Measurements from ENCODE around the gene ZFYVE21. TPM values are rescaled to one million over a fixed set of nuclear protein-coding genes. Genes with fewer than 3 reads are reported as not detected.

ZFYVE21 gene
- total RNA-seq, 1 experiment from 2014 or later: 31.3 TPM

- no peak overlapping the region for H2AFZ ChIP-seq (ENCODE audit: low read depth, low read length, poor library complexity, severe bottlenecking)
- intact Hi-C loops (cut with micrococcal nuclease): no loop called here
- no peak overlapping the region for H3K4me2 ChIP-seq (ENCODE audit: low read length)
- H3K36me3 ChIP-seq (ENCODE audit: control insufficient read depth in 1 of 2, insufficient read depth in 2 of 2, low read length in 2 of 2): peaks cover 10 to 42% of the 10 kb centered on the region in 2 experiments; a peak in 3 of 4 replicates
- DNase-seq (ENCODE audit: low read depth, low spot score) (no peak), ATAC-seq (no peak)
- CTCF ChIA-PET: no interaction called here
- no peaks in the 10 kb centered on the region for H3K4me1 ChIP-seq (ENCODE audit: control insufficient read depth in 1 of 2, insufficient read depth in 2 of 2, low read length in 2 of 2)
- no peaks in the 10 kb centered on the region for H3K9me3 ChIP-seq (ENCODE audit: control insufficient read depth in 1 of 2, insufficient read depth in 1 of 2, low read depth in 1 of 2, low read length in 2 of 2)
- peaks cover 3% of the 10 kb centered on the region; the same call in 1 of the 2 replicates for H4K20me1 ChIP-seq (ENCODE audit: insufficient read depth)
- POLR2A ChIA-PET: no interaction called here
- no peak for TF ChIP-seq ZNF274 (IDR thresholded peaks at IDR 0.05; ENCODE audit: low read depth, low read length)
- TF ChIP-seq POLR2AphosphoS5 (IDR thresholded peaks at IDR 0.05; ENCODE audit: low read depth, low read length): 0 out of 2 replicates have a peak, but pooled peaks have one; percentile 17
- no peak overlapping the region for H3K9ac ChIP-seq (ENCODE audit: low read length)
- no peaks in the 10 kb centered on the region; the same call in 1 of the 2 replicates for H3K79me2 ChIP-seq (ENCODE audit: insufficient read depth, low read length)
- TSS peak; percentile 32 for BruUV-seq (replicated peaks)
- no peaks in the 10 kb centered on the region for H3K9me2 ChIP-seq (ENCODE audit: insufficient read depth)
- H3K27me3 ChIP-seq (ENCODE audit: insufficient read depth, low read length): no peaks in the 10 kb centered on the region
- RAD21 ChIA-PET (ENCODE audit: low non-redundant PET in 1 of 2, low total read pairs in 2 of 2, uncharacterized antibody in 2 of 2, unreplicated experiment in 2 of 2): no interaction called here
- no peak overlapping the region for H3K4me3 ChIP-seq (replicated peaks in 1 of 2; ENCODE audit: low read depth in 1 of 2, low read length in 2 of 2)
- no peak overlapping the region for H3K27ac ChIP-seq (ENCODE audit: low read depth, low read length)
These were observed 11.9 kb upstream of the ZFYVE21 start for GRCh38 chr14:103703433-103704385.

GRCh38 chr14:103704708-103705107, 10.9 kb upstream of the ZFYVE21 start:
- H3K36me3 ChIP-seq (ENCODE audit: control insufficient read depth in 1 of 2, insufficient read depth in 2 of 2, low read length in 2 of 2): peaks cover 10 to 48% of the 10 kb centered on the region in 2 experiments; a peak in 3 of 4 replicates
- H3K4me2 ChIP-seq (ENCODE audit: low read length): no peak overlapping the region
- DNase-seq (ENCODE audit: low read depth, low spot score) (no peak), ATAC-seq (no peak)
- no peaks in the 10 kb centered on the region for H3K9me3 ChIP-seq (ENCODE audit: control insufficient read depth in 1 of 2, insufficient read depth in 1 of 2, low read depth in 1 of 2, low read length in 2 of 2)
- H3K27me3 ChIP-seq (ENCODE audit: insufficient read depth, low read length): no peaks in the 10 kb centered on the region
- ChIA-PET RAD21 (ENCODE audit: low non-redundant PET in 1 of 2, low total read pairs in 2 of 2, uncharacterized antibody in 2 of 2, unreplicated experiment in 2 of 2) (no interaction called here), POLR2A (interaction anchor here (0.8 kb wide), 1 partner anchor 11 kb away, joined by 3 read pairs; the partner anchor contains the start of genes XRCC3 and ZFYVE21), CTCF (interaction anchor here (0.6 kb wide), 1 partner anchor 215 kb away, joined by 3 read pairs; no protein-coding TSS in a partner anchor)
- peaks cover 3% of the 10 kb centered on the region; the same call in 1 of the 2 replicates for H4K20me1 ChIP-seq (ENCODE audit: insufficient read depth)
- no TSS peak for BruUV-seq (replicated peaks)
- H2AFZ ChIP-seq (ENCODE audit: low read depth, low read length, poor library complexity, severe bottlenecking): no peak overlapping the region
- H3K27ac ChIP-seq (ENCODE audit: low read depth, low read length): no peak overlapping the region
- H3K79me2 ChIP-seq (ENCODE audit: insufficient read depth, low read length): no peaks in the 10 kb centered on the region; the same call in 1 of the 2 replicates
- intact Hi-C loops (cut with micrococcal nuclease): no loop called here
- no peak overlapping the region for H3K9ac ChIP-seq (ENCODE audit: low read length)
- H3K9me2 ChIP-seq (ENCODE audit: insufficient read depth): no peaks in the 10 kb centered on the region
- no peaks in the 10 kb centered on the region for H3K4me1 ChIP-seq (ENCODE audit: control insufficient read depth in 1 of 2, insufficient read depth in 2 of 2, low read length in 2 of 2)
- H3K4me3 ChIP-seq (replicated peaks in 1 of 2; ENCODE audit: low read depth in 1 of 2, low read length in 2 of 2): no peak overlapping the region
- TF ChIP-seq MAX (IDR thresholded peaks at IDR 0.05) (no peak), ZNF274 (IDR thresholded peaks at IDR 0.05; ENCODE audit: low read depth, low read length) (no peak), POLR2AphosphoS5 (IDR thresholded peaks at IDR 0.05; ENCODE audit: low read depth, low read length) (no peak), EGR1 (IDR thresholded peaks at IDR 0.05; ENCODE audit: low read depth) (no peak), ZBTB33 (IDR thresholded peaks at IDR 0.05; ENCODE audit: extremely low read depth, insufficient replicate concordance, low read length) (no peak), ELF1 (IDR thresholded peaks at IDR 0.05; ENCODE audit: borderline replicate concordance, low read depth) (no peak), YY1 (IDR thresholded peaks at IDR 0.05; ENCODE audit: extremely low read depth, insufficient replicate concordance, low read depth, low read length) (no peak), REST (IDR thresholded peaks at IDR 0.05; ENCODE audit: low read depth) (no peak), EZH2 (IDR thresholded peaks at IDR 0.05) (no peak), JUND (IDR thresholded peaks at IDR 0.05) (no peak), CBX3 (IDR thresholded peaks at IDR 0.05; ENCODE audit: low read depth) (no peak), POLR2A (IDR thresholded peaks at IDR 0.05; ENCODE audit: borderline replicate concordance, extremely low read depth, insufficient read depth, insufficient read length) (no peak)
